ENCODE measurements around the gene CCDC197. TPM values are rescaled to one million over a fixed set of nuclear protein-coding genes. Genes with fewer than 3 reads are reported as not detected.

CCDC197 gene
- total RNA-seq, 2 donors from 2014 or later: 0.37 TPM; not detected in 1

- Mint-ChIP-seq H3K27ac (no peak overlapping the region), H3K4me1 (peaks cover 27% of the 10 kb centered on the region), H3K36me3 (ENCODE audit: low read depth) (no peaks in the 10 kb centered on the region), H3K9me3 (no peaks in the 10 kb centered on the region), H3K4me3 (peak overlapping the region; percentile 67), H3K27me3 (no peaks in the 10 kb centered on the region)
- no peak for ATAC-seq (replicated peaks)
Measured at GRCh38 chr14:94026889-94027469, 29.9 kb downstream of the CCDC197 start.

GRCh38 chr14:94027566-94028449, 30.7 kb downstream of the CCDC197 start:
- H3K4me3 Mint-ChIP-seq: peak overlapping the region; percentile 67
- H3K9me3 Mint-ChIP-seq: no peaks in the 10 kb centered on the region
- H3K36me3 Mint-ChIP-seq (ENCODE audit: low read depth): no peaks in the 10 kb centered on the region
- H3K4me1 Mint-ChIP-seq: peaks cover 18% of the 10 kb centered on the region
- H3K27me3 Mint-ChIP-seq: no peaks in the 10 kb centered on the region
- no peak for ATAC-seq (replicated peaks)
- peak overlapping the region; percentile 68 for H3K27ac Mint-ChIP-seq

- Mint-ChIP-seq H3K9me3 (no peaks in the 10 kb centered on the region), H3K4me3 (peak overlapping the region; percentile 67), H3K4me1 (peaks cover 15% of the 10 kb centered on the region), H3K27ac (peak overlapping the region; percentile 68), H3K36me3 (ENCODE audit: low read depth) (no peaks in the 10 kb centered on the region), H3K27me3 (no peaks in the 10 kb centered on the region)
- ATAC-seq (replicated peaks): peak; percentile 68
Measured at GRCh38 chr14:94028450-94028826, 31.3 kb downstream of the CCDC197 start.

DNA sequence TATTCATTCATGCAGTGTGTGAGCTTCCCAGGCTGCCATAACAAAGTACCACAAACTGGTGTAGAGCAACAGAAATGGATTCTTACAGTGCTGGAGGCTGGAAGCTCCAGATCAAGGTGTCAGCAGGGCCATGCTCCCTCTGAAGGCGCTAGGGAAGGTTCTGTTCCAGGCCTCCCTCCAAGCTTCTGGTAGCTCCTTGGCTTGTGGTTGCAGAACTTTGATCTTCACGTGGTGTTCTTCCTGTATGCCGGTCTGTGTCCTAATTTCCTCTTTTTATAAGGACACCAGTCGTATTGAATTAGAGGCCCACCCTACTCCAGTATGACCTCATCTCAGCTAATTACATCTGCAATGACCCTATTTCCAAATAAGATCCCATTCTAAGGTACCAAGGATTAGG, 32.2 kb downstream of the CCDC197 start:
- H3K36me3 Mint-ChIP-seq (ENCODE audit: low read depth): no peaks in the 10 kb centered on the region
- H3K9me3 Mint-ChIP-seq: no peaks in the 10 kb centered on the region
- no peak overlapping the region for H3K4me3 Mint-ChIP-seq
- no peaks in the 10 kb centered on the region for H3K27me3 Mint-ChIP-seq
- peaks cover 15% of the 10 kb centered on the region for H3K4me1 Mint-ChIP-seq
- H3K27ac Mint-ChIP-seq: no peak overlapping the region
- no peak for ATAC-seq (replicated peaks)

- Mint-ChIP-seq H3K27ac (no peak overlapping the region), H3K27me3 (no peaks in the 10 kb centered on the region), H3K9me3 (no peaks in the 10 kb centered on the region), H3K4me3 (no peak overlapping the region), H3K36me3 (ENCODE audit: low read depth) (no peaks in the 10 kb centered on the region), H3K4me1 (peaks cover 15% of the 10 kb centered on the region)
- no peak for ATAC-seq (replicated peaks)
Measured at GRCh38 chr14:94029671-94030203, 32.6 kb downstream of the CCDC197 start.

DNA sequence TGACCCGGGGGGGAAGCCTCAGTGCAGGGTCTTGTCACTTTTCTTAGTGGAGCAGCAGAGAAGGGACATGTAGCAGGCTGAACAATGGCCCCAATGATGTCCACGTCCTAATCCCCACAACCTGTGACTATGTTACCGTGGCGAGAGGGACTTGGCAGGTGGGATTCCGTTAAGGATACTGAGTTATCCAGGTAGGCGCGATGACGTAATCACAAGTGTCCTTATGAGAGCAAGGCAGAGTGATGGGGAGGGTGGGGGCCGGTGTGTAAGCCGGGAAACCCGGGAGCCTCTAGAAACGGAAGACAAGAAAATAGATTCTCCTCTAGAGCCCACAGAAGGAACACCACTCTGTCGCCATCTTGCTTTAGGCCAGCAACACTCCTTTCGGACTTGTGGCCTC, 33.5 kb downstream of the CCDC197 start:
- ATAC-seq (replicated peaks): no peak
- no peak overlapping the region for H3K4me3 Mint-ChIP-seq
- peaks cover 15% of the 10 kb centered on the region for H3K4me1 Mint-ChIP-seq
- H3K9me3 Mint-ChIP-seq: no peaks in the 10 kb centered on the region
- H3K36me3 Mint-ChIP-seq (ENCODE audit: low read depth): no peaks in the 10 kb centered on the region
- no peaks in the 10 kb centered on the region for H3K27me3 Mint-ChIP-seq
- H3K27ac Mint-ChIP-seq: no peak overlapping the region

- H3K27ac Mint-ChIP-seq: no peak overlapping the region
Measured at GRCh38 chr14:94031161-94031882, 34.2 kb downstream of the CCDC197 start.

DNA sequence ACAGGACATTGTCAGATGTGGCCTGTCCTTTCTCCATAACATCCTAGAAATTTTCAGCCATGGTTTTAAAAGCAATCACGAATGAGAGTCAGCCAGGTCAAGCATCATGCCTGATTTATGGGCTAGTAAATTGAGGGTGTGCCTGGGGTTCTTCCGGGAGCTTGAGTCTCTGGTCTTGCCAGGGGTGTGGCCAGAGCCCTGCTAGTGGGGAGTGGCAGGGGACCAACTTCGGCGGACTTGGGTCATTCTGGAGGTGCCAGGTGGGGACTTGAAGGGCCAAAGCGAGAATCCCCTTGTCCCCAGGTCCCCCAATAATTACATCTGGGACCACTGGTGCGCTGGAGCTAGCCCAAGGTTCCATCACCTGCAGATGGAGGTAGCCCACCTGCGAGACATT, 34.8 kb downstream of the CCDC197 start:
- Mint-ChIP-seq H3K27me3 (no peaks in the 10 kb centered on the region), H3K36me3 (ENCODE audit: low read depth) (no peaks in the 10 kb centered on the region), H3K4me3 (no peak overlapping the region), H3K4me1 (peaks cover 16% of the 10 kb centered on the region), H3K27ac (no peak overlapping the region), H3K9me3 (no peaks in the 10 kb centered on the region)
- ATAC-seq (replicated peaks): no peak

More at GRCh38 chr14:94031161-94031882, 34.2 kb downstream of the CCDC197 start:
- Mint-ChIP-seq H3K27me3 (no peaks in the 10 kb centered on the region), H3K36me3 (ENCODE audit: low read depth) (no peaks in the 10 kb centered on the region), H3K4me3 (no peak overlapping the region), H3K4me1 (peaks cover 11% of the 10 kb centered on the region), H3K9me3 (no peaks in the 10 kb centered on the region)
- ATAC-seq (replicated peaks): no peak

- H3K9me3 Mint-ChIP-seq: no peaks in the 10 kb centered on the region
- H3K4me3 Mint-ChIP-seq: no peak overlapping the region
- no peak for ATAC-seq (replicated peaks)
- no peak overlapping the region for H3K27ac Mint-ChIP-seq
- peaks cover 5% of the 10 kb centered on the region for H3K4me1 Mint-ChIP-seq
- no peaks in the 10 kb centered on the region for H3K27me3 Mint-ChIP-seq
- H3K36me3 Mint-ChIP-seq (ENCODE audit: low read depth): no peaks in the 10 kb centered on the region
Measured at GRCh38 chr14:94034886-94035285, 37.8 kb downstream of the CCDC197 start.

DNA sequence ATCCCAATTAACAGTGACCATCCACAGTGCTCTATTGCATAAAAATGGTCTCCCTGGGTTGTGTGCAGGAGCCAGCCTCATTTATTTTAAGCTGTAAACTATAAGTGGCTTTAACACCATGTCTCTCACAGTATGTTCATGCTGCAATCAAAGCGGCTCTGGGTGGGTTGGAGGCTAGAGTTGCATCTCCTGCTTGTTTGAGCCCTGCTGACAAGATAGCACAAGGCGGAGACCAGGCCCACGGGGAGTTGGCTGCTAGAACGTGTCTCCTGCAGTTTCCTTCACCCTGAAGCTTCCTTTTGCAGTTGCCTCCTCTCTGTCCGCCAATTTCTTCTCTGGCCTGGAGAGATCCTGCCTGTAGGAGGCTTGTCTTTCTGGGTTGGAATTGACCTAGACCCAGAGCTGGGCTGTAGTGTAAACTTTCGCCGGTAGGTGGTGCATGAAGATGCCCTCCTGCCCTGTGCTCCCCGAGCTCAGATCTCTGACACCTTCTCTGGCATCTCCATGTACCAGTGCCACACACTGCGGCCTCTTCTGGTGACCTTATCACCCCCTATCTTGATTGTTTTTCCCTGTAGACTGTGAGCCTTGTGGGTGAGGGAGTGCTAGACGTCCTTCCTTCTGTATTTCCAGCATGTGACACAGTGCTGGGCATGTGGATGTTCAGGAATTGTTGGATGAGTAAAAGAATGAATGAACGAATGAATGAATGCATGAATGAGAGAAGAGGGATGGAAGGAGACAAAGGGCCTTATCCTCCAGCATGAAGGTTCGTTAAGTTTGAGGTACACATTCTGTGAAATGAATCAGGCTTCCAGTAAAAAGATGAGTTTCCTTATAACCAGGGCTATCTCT, 39.4 kb downstream of the CCDC197 start:
- Mint-ChIP-seq H3K36me3 (ENCODE audit: low read depth) (peaks cover under 1% of the 10 kb centered on the region), H3K4me1 (peaks cover 5% of the 10 kb centered on the region), H3K4me3 (no peak overlapping the region), H3K27me3 (no peaks in the 10 kb centered on the region), H3K27ac (peak overlapping the region; percentile 37), H3K9me3 (no peaks in the 10 kb centered on the region)
- peak; percentile 97 for ATAC-seq (replicated peaks)

- ATAC-seq (replicated peaks): no peak
- H3K36me3 Mint-ChIP-seq (ENCODE audit: low read depth): peaks cover 5% of the 10 kb centered on the region
- H3K27me3 Mint-ChIP-seq: no peaks in the 10 kb centered on the region
- H3K27ac Mint-ChIP-seq: no peak overlapping the region
- peaks cover 5% of the 10 kb centered on the region for H3K4me1 Mint-ChIP-seq
- no peak overlapping the region for H3K4me3 Mint-ChIP-seq
- H3K9me3 Mint-ChIP-seq: no peaks in the 10 kb centered on the region
Measured at GRCh38 chr14:94037954-94038353, 40.9 kb downstream of the CCDC197 start.

GRCh38 chr14:94038510-94038909, 41.4 kb downstream of the CCDC197 start:
- no peak overlapping the region for H3K27ac Mint-ChIP-seq
- ATAC-seq (replicated peaks): no peak
- H3K9me3 Mint-ChIP-seq: no peaks in the 10 kb centered on the region
- no peaks in the 10 kb centered on the region for H3K27me3 Mint-ChIP-seq
- peaks cover 5% of the 10 kb centered on the region for H3K36me3 Mint-ChIP-seq (ENCODE audit: low read depth)
- peaks cover 5% of the 10 kb centered on the region for H3K4me1 Mint-ChIP-seq
- H3K4me3 Mint-ChIP-seq: no peak overlapping the region

DNA sequence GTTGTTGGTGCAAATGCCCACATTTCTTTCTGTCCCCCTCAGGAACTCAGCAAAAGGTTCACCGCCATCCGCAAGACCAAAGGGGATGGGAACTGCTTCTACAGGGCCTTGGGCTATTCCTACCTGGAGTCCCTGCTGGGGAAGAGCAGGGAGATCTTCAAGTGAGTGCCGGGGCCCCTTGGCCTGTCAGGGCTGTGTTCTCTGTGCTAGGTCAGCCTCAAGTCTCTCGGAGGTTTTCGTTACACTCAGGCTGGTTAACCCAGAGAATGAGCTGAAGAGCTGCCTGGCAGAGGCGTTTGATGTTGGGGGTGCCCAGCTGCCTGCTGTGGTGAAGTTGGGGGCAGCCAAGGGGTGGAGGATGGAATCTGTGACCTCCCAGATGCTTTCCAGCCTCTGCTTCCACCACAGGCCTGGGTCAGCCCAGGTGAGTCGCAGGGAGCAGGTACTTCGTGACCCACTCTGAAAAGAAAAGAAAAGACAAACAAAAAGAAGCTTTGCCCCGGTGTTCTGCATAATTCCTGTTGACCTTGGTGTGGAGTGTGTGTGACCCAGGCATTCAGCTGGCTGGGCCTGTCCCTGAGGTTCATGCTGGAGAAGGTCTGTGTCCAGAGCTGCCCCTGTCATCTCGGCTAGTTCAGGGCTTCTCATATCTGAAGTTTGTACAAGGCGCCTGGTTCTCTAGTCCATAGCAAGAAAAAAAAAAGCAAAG, 42.0 kb downstream of the CCDC197 start:
- peak overlapping the region; percentile 32 for H3K27ac Mint-ChIP-seq

More for the DNA sequence above, 42.0 kb downstream of the CCDC197 start:
- ATAC-seq (replicated peaks): no peak
- Mint-ChIP-seq H3K27me3 (no peaks in the 10 kb centered on the region), H3K36me3 (ENCODE audit: low read depth) (peaks cover 5% of the 10 kb centered on the region), H3K4me3 (no peak overlapping the region), H3K4me1 (peaks cover 5% of the 10 kb centered on the region), H3K9me3 (no peaks in the 10 kb centered on the region)

Data from activated T-helper 17 cell treated with anti-CD3 and anti-CD28 coated beads, Interleukin-2, amount 50 U/mL, for 72 hours (primary cell).